GM06990 (cell line): ENCODE data around the gene ETV5.

Source experiments
- DNase-seq: peaks from one replicate; pipeline ENCODE4 v3.0.0-alpha.2; 2011; ENCODE audit not compliant: insufficient read length; ENCODE audit errors: extremely low read depth
- H3K27me3 ChIP-seq: replicated peaks from 2 replicates; pipeline ENCODE4 v1.6.0; 2011; ENCODE audit warnings: low read length; ENCODE audit not compliant: control insufficient read depth, insufficient read depth
- H3K36me3 ChIP-seq: 2 replicates; pipeline ENCODE4 v1.5.1; 2011; ENCODE audit warnings: low read length; ENCODE audit not compliant: control insufficient read depth, insufficient read depth
- H3K4me3 ChIP-seq: replicated peaks from 2 replicates; pipeline ENCODE4 v1.5.1; 2011; ENCODE audit warnings: low read depth, mild to moderate bottlenecking, control low read depth, low read length
- TF ChIP-seq, protein P1 (sequence below): IDR thresholded peaks from 2 replicates; pipeline ENCODE4 v1.5.1; 2011; ENCODE audit warnings: low read length, control low read depth, mild to moderate bottlenecking, inconsistent platforms; ENCODE audit not compliant: insufficient read depth, poor library complexity, severe bottlenecking

Gene ETV5

GRCh38 chr3:186098740-186099139 lies 10.1 kb downstream of the ETV5 start:
- peaks cover 2% of the 10 kb centered on the region; the same call in 1 of the 2 replicates for H3K36me3 ChIP-seq
- DNase-seq = no peak
- H3K4me3 ChIP-seq = no peak overlapping the region
- TF ChIP-seq, protein P1, sequence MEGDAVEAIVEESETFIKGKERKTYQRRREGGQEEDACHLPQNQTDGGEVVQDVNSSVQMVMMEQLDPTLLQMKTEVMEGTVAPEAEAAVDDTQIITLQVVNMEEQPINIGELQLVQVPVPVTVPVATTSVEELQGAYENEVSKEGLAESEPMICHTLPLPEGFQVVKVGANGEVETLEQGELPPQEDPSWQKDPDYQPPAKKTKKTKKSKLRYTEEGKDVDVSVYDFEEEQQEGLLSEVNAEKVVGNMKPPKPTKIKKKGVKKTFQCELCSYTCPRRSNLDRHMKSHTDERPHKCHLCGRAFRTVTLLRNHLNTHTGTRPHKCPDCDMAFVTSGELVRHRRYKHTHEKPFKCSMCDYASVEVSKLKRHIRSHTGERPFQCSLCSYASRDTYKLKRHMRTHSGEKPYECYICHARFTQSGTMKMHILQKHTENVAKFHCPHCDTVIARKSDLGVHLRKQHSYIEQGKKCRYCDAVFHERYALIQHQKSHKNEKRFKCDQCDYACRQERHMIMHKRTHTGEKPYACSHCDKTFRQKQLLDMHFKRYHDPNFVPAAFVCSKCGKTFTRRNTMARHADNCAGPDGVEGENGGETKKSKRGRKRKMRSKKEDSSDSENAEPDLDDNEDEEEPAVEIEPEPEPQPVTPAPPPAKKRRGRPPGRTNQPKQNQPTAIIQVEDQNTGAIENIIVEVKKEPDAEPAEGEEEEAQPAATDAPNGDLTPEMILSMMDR = no peak
- no peaks in the 10 kb centered on the region for H3K27me3 ChIP-seq

DNA sequence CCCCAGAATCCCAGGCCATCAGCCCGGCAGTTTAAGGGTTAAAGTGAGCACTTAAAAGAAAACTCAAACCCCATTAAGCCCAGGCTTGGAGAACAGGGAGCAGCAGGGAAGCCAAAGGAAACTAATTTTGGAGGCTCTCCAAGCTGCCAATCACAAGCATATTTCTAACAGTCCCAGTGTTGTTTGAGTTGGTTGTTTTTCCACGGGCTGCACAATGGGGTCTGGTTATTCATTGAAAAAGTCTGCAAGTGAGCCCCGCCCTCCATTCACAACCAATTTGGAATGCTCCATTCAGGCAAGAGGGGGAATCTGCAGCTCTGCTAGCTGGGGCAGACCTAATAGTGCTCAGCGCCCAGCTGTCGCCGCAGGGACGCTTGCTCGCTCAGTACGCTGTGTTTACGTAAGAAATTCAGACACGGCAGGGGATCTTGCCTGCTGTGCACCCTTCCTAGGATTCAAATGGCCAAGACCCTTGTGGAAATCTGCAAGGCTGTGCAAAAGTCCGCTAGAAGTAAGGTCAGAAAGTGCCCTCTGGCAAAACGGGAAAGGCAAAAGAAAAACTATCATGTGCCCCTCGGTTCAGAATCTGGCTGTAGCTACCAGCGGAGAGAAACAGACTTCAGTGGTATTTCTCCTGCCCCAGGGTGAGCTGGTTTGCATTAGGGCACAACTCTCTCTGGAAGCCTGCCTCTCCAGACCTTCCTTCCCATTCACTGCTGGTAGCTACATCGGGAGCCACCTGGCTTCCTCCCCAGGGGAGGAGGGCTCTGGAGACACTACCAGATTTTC lies 11.0 kb downstream of the ETV5 start:
- Histone ChIP-seq H3K36me3 (0 out of 2 replicates have a peak, but pooled peaks cover 2% of the 10 kb centered on the region), H3K4me3 (no peak overlapping the region), H3K27me3 (no peaks in the 10 kb centered on the region)
- TF ChIP-seq, protein P1 = no peak
- no peak for DNase-seq

DNA sequence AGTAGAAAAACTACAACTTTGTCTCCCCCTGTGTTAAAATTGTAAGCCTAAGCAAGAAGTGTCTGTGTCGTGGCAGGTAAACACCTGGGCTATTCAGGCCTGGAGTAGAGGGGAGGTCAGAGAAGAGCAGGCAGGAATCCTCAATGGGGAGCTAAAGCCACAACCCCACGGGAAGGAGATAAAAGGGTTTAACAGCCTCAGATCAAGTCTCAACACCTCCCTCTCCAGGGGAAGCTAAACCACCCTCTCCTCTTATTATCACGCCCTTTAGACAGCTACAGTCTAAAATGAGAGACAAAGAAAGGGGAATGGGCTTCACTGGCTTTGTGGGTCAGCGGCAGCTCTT lies 11.6 kb downstream of the ETV5 start:
- TF ChIP-seq, protein P1 = no peak
- no peak overlapping the region for H3K4me3 ChIP-seq
- no peaks in the 10 kb centered on the region for H3K27me3 ChIP-seq
- DNase-seq = no peak
- H3K36me3 ChIP-seq = no peaks in the 10 kb centered on the region

DNA sequence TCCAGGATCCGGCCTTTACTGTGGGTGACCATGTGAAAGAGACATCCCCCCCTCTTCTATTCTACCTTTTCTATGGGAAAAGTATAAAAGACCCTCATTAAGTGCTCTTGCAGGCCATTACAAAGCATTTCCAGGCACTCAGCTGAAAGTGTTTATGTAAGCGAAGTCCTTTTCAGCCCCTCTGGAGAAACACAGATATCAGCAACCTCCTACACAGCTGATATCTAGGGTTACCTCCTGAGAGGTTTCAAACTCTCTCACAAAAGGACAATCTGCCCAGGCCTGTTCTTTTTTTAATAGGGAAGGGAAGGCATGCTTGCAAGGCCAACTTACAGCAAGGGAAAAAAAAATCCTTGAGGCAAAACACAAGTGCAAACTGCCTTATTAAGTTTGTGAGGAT lies 12.6 kb downstream of the ETV5 start:
- TF ChIP-seq, protein P1 = no peak
- H3K4me3 ChIP-seq = no peak overlapping the region
- no peaks in the 10 kb centered on the region for H3K36me3 ChIP-seq
- no peaks in the 10 kb centered on the region for H3K27me3 ChIP-seq
- no peak for DNase-seq

DNA sequence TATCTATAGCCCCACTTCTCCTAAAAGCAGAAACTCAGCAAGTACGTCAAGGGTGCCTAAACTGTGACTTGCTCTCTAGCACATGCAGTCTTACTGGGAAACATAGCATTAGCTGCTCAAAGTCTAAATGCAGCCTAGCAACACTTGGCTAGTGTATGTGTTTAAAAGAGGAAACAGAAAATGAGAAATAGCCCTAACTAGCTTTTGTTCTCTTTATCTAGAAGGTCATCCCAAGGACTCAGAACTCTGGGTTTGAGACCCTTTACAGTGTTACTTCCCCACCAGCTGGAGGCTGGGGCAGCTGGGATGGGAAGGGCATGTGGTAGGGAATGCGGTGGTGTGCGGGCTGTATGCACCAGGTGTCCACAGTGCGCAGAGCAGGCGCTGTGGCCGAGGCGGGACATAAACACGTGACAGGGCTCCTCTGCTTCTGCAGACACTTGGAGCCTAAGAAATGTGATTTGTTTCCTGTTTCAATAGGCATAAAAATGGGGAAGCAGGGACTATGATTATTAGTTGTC lies 13.3 kb downstream of the ETV5 start:
- TF ChIP-seq, protein P1 = no peak
- no peaks in the 10 kb centered on the region for H3K27me3 ChIP-seq
- no peaks in the 10 kb centered on the region for H3K36me3 ChIP-seq
- no peak for DNase-seq
- H3K4me3 ChIP-seq = no peak overlapping the region
